Mammary epithelial cell (primary cell): ENCODE data around the gene NCAM1.

Experiments used
- CTCF ChIP-seq, 2 donors: IDR thresholded peaks in 1 of 2; conservative IDR thresholded peaks in 1 of 2; 2 replicates each; pipeline ENCODE4 v1.5.1; 2011 to 2012; ENCODE audit warnings: inconsistent platforms in 2 of 2, low read length in 2 of 2, mild to moderate bottlenecking in 2 of 2, control low read depth in 1 of 2, low read depth in 1 of 2; ENCODE audit not compliant: insufficient read depth in 1 of 2; ENCODE audit errors: extremely low read depth in 1 of 2
- EZH2 ChIP-seq: IDR thresholded peaks from 2 replicates; pipeline ENCODE4 v1.6.1; 2012; ENCODE audit warnings: low read length, inconsistent platforms, borderline replicate concordance

- TF ChIP-seq CTCF (conservative IDR thresholded peaks at IDR 0.05 in 1 of 2, IDR thresholded peaks at IDR 0.05 in 1 of 2; ENCODE audit: extremely low read depth in 1 of 2, insufficient read depth in 1 of 2, low read depth in 1 of 2, low read length in 2 of 2), result no peak
- TF ChIP-seq EZH2, result no peak
Measured at GRCh38 chr11:113124006-113124405, 162.8 kb downstream of the NCAM1 start.
